Right cardiac atrium (tissue), 5 donors: ENCODE data around the gene FCAR. TPM values are rescaled to one million over a fixed set of nuclear protein-coding genes. Genes with fewer than 3 reads are reported as not detected.
"Not testable (repeated sequence)": the region's sequence is repeated elsewhere in the genome, so short reads cannot be mapped to it uniquely, and the experiment has no call there.

Source experiments
- ATAC-seq, 2 donors: fragments of 200-7000 bp; cut with Tn5 transposase; one replicate each; pipeline versions ENCODE4 v1.8.0 to v1.9.1; 2020; ENCODE audit warnings: moderate library complexity in 2 of 2, mild to moderate bottlenecking in 1 of 2
- DNase-seq, 3 donors: peaks; one replicate each; pipeline ENCODE4 v3.0.0-alpha.2; 2020
- H3K27ac ChIP-seq: one replicate; pipeline ENCODE4 v1.5.1; 2013; ENCODE audit warnings: mild to moderate bottlenecking, low read length, control low read depth, moderate library complexity
- H3K27me3 ChIP-seq: one replicate; pipeline ENCODE4 v1.6.1; 2013; ENCODE audit not compliant: control insufficient read depth, insufficient read depth
- H3K4me1 ChIP-seq: one replicate; pipeline ENCODE4 v1.6.1; 2013; ENCODE audit warnings: low read length; ENCODE audit not compliant: control insufficient read depth, insufficient read depth
- H3K4me3 ChIP-seq: one replicate; pipeline ENCODE4 v1.5.1; 2013; ENCODE audit warnings: low read length, control low read depth
- H3K9me3 ChIP-seq: one replicate; pipeline ENCODE4 v1.6.1; 2013; ENCODE audit warnings: low read length; ENCODE audit not compliant: control insufficient read depth
- WGBS: extraction: QIAGEN DNeasy Blood & Tissue Kit; methylation state at CpG from one replicate; pipeline ENCODE4 v1.1.7; 2013; 5-methylcytosine and 5-hydroxymethylcytosine counted together
- intact Hi-C, 4 donors: fragments of 100-400 bp; cut with DNase I; formaldehyde crosslinking; loops; one replicate each; pipeline versions ENCODE4 v1.11.0 to v1.14.0; 2022 to 2023
- polyA plus RNA-seq: library from polyadenylated mRNA; stranded (reverse); fragments of 200-250 nt; gene quantifications from one replicate; pipeline ENCODE4 v1.2.3, GENCODE V29; 2013
- total RNA-seq, 4 donors: library from RNA; stranded (reverse); fragmentation: NEBNext Ultra II Directional; extraction: Animal tissue kit (Norgen Biotek cat#: 25700); gene quantifications; one replicate each; pipeline ENCODE4 v1.2.1, GENCODE V29; 2021
- donor health status: healthy with polysubstance abuse.
- donor health status: DM: no; HTN: yes; CAD: no.
- donor health status: DM: no; HTN: no; CAD: no.
- donor health status: DM: no; HTN: yes; CAD: no; lungs with severe emphysema.
- donor health status: DM: yes; HTN: yes; CAD: no.

The FCAR gene
- total and polyA plus RNA-seq, 5 donors, result 0.18 to 1.2 (median 0.49) TPM; not detected in 1

GRCh38 chr19:54907899-54908298 lies 33.9 kb downstream of the FCAR start:
- H3K27me3 ChIP-seq, H3K4me3 ChIP-seq, intact Hi-C loops, H3K9me3 ChIP-seq, ATAC-seq, H3K27ac ChIP-seq, DNase-seq, H3K4me1 ChIP-seq: not testable (repeated sequence)
- 65% methylated on average over 4 of the region's 5 CpGs for WGBS

DNA sequence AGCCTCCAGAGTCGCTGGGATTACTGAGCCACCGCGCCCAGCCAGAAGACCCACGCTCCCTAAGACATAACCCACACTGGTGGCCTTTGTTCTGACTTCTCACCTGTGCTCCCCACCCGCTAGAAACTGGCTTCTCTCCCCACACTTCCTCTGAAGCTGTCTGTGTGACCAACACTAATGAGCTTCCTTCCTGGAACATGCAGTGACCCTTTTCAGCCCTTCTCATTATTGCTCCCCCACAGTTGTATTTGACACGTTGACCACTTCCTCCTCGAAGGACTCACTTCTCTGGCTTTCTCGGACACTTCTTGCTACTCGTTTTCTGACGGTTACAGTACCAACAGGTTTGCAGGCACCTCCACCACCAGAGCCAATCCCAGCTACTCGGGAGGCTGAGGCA lies 42.8 kb downstream of the FCAR start:
- H3K9me3 ChIP-seq, result no peaks in the 10 kb centered on the region
- 60% methylated on average over 11 of the region's 11 CpGs for WGBS
- H3K4me1 ChIP-seq, result no peaks in the 10 kb centered on the region
- no peak for DNase-seq
- H3K4me3 ChIP-seq, result no peak overlapping the region
- intact Hi-C loops, result no loop called here
- no peak for ATAC-seq
- H3K27me3 ChIP-seq, result no peaks in the 10 kb centered on the region
- H3K27ac ChIP-seq, result no peak overlapping the region

GRCh38 chr19:54918499-54918898 lies 44.5 kb downstream of the FCAR start:
- intact Hi-C loops, result no loop called here
- Histone ChIP-seq H3K27me3 (no peaks in the 10 kb centered on the region), H3K4me3 (no peak overlapping the region), H3K9me3 (no peaks in the 10 kb centered on the region), H3K4me1 (no peaks in the 10 kb centered on the region), H3K27ac (no peak overlapping the region)
- ATAC-seq (no peak), DNase-seq (no peak)
- WGBS, result 82% methylated on average over 9 of the region's 9 CpGs

GRCh38 chr19:54919646-54920563 lies 45.9 kb downstream of the FCAR start:
- H3K9me3 ChIP-seq, DNase-seq, H3K4me1 ChIP-seq, H3K27ac ChIP-seq, intact Hi-C loops, H3K27me3 ChIP-seq, ATAC-seq, H3K4me3 ChIP-seq: not testable (repeated sequence)
- WGBS, result 34% methylated on average over 23 of the region's 24 CpGs

GRCh38 chr19:54921082-54921481 lies 47.0 kb downstream of the FCAR start:
- H3K9me3 ChIP-seq, result no peaks in the 10 kb centered on the region
- no peak for ATAC-seq
- H3K4me1 ChIP-seq, result no peaks in the 10 kb centered on the region
- no peak overlapping the region for H3K27ac ChIP-seq
- no peaks in the 10 kb centered on the region for H3K27me3 ChIP-seq
- intact Hi-C loops, result no loop called here
- WGBS, result 48% methylated on average over 7 of the region's 7 CpGs
- no peak overlapping the region for H3K4me3 ChIP-seq
- DNase-seq, result no peak

DNA sequence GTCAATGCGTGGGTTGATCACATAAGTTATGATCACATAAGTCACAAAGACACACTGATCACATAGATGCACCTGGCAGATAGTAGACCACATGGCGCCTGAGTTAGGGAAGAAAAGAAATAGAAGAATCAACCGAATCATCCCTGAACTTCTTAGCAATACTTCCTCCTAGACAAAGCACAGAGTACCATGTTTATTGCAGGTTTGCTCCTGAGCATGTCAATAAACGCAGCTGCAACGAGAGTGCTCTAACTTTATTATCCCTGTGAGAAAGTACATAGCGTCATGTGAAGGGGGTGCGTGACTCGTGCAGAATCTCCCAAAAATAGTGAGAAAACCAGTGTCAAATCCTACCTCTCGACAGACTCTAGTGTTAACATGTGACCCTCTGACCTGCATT lies 49.2 kb downstream of the FCAR start:
- H3K4me3 ChIP-seq, result no peak overlapping the region
- ATAC-seq, result no peak
- intact Hi-C loops, result no loop called here
- WGBS, result 71% methylated on average over 9 of the region's 9 CpGs
- H3K4me1 ChIP-seq, result no peaks in the 10 kb centered on the region
- no peaks in the 10 kb centered on the region for H3K9me3 ChIP-seq
- no peak for DNase-seq
- H3K27me3 ChIP-seq, result no peaks in the 10 kb centered on the region
- H3K27ac ChIP-seq, result no peak overlapping the region

- no peaks in the 10 kb centered on the region for H3K4me1 ChIP-seq
- intact Hi-C loops, result no loop called here
- H3K9me3 ChIP-seq, result no peaks in the 10 kb centered on the region
- no peak overlapping the region for H3K4me3 ChIP-seq
- H3K27me3 ChIP-seq, result no peaks in the 10 kb centered on the region
- ATAC-seq, result no peak
- DNase-seq, result no peak
- WGBS, result 93% methylated on average over 2 of the region's 2 CpGs
- no peak overlapping the region for H3K27ac ChIP-seq
Measured at GRCh38 chr19:54928299-54928698, 54.3 kb downstream of the FCAR start.

GRCh38 chr19:54937926-54938325 lies 63.9 kb downstream of the FCAR start:
- no peak overlapping the region for H3K4me3 ChIP-seq
- WGBS, result 76% methylated on average over 9 of the region's 9 CpGs
- H3K27me3 ChIP-seq, result no peaks in the 10 kb centered on the region
- no peak overlapping the region for H3K27ac ChIP-seq
- intact Hi-C loops, result no loop called here
- no peak for ATAC-seq
- no peaks in the 10 kb centered on the region for H3K9me3 ChIP-seq
- H3K4me1 ChIP-seq, result no peaks in the 10 kb centered on the region
- DNase-seq, result no peak

DNA sequence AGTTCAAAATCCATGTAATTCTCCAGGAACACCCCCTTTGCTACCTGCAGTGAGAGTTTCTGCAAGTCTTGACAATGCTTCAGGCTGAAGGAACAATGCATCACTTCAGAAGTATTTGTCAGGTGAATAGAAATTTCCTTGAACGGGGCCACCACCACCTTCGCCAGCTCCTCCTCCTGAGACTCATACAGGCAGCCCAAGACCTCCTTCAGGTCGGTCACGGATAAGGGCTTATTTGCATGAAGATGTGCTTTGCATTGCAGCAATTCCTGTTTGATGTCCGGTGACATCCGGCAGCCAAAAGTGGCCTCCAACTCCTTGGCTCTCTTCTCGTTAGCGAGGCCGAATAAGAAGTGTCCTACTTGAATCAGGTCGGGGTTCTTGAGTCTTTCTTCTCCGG lies 64.9 kb downstream of the FCAR start:
- no peaks in the 10 kb centered on the region for H3K27me3 ChIP-seq
- WGBS, result 74% methylated on average over 11 of the region's 11 CpGs
- ATAC-seq (no peak), DNase-seq (no peak)
- no peaks in the 10 kb centered on the region for H3K9me3 ChIP-seq
- H3K4me3 ChIP-seq, result no peak overlapping the region
- intact Hi-C loops, result no loop called here
- H3K4me1 ChIP-seq, result no peaks in the 10 kb centered on the region
- H3K27ac ChIP-seq, result no peak overlapping the region

GRCh38 chr19:54939538-54939937 lies 65.5 kb downstream of the FCAR start:
- H3K27me3 ChIP-seq, H3K9me3 ChIP-seq, ATAC-seq, H3K4me3 ChIP-seq, intact Hi-C loops, H3K27ac ChIP-seq, DNase-seq, H3K4me1 ChIP-seq: not testable (repeated sequence)
- 74% methylated on average over 12 of the region's 28 CpGs for WGBS
